Suprapubic skin (tissue), 4 donors: ENCODE data around the gene ABTB1. TPM values are rescaled to one million over a fixed set of nuclear protein-coding genes. Genes with fewer than 3 reads are reported as not detected.

Experiments
- DNase-seq, 2 donors: peaks; one replicate each; pipeline ENCODE4 v3.0.0-alpha.2; 2019; ENCODE audit warnings: low spot score in 2 of 2
- H3K27ac ChIP-seq: fragments of 200-600 bp; sonication (generic); one replicate; pipeline ENCODE4 v1.5.1; 2019
- H3K27me3 ChIP-seq: fragments of 200-600 bp; sonication (generic); one replicate; pipeline ENCODE4 v1.5.1; 2019
- H3K36me3 ChIP-seq: fragments of 200-600 bp; sonication (generic); one replicate; pipeline ENCODE4 v1.5.1; 2019
- H3K4me1 ChIP-seq: fragments of 200-600 bp; sonication (generic); one replicate; pipeline ENCODE4 v1.5.1; 2019
- H3K4me3 ChIP-seq: fragments of 200-600 bp; sonication (generic); one replicate; pipeline ENCODE4 v1.5.1; 2019; ENCODE audit warnings: mild to moderate bottlenecking
- H3K9me3 ChIP-seq: fragments of 200-600 bp; sonication (generic); one replicate; pipeline ENCODE4 v1.5.1; 2019
- EP300 ChIP-seq: sonication (generic); formaldehyde crosslinking; IDR thresholded peaks from one replicate; pipeline ENCODE4 v1.6.1; 2017; ENCODE audit warnings: antibody characterized with exemption
- POLR2A ChIP-seq, 2 donors: fragments of 450-650 bp; IDR thresholded peaks; one replicate each; pipeline ENCODE4 v1.6.1; 2017; ENCODE audit warnings: antibody characterized with exemption in 2 of 2, mild to moderate bottlenecking in 2 of 2, moderate library complexity in 2 of 2
- POLR2AphosphoS5 ChIP-seq, 3 donors: sonication (generic); formaldehyde crosslinking; IDR thresholded peaks; one replicate each; pipeline ENCODE4 v1.6.1; 2017; ENCODE audit warnings: antibody characterized with exemption in 3 of 3
- WGBS: methylation state at CpG from one replicate; pipeline ENCODE4 v1.1.5; 2018; 5-methylcytosine and 5-hydroxymethylcytosine counted together
- total RNA-seq, 4 donors: library from RNA; depleted of rRNA; stranded (reverse); fragments of >200 nt; gene quantifications; one replicate each; pipeline ENCODE4 v1.1.0, GENCODE V29; 2016
- TF ChIP-seq, protein P1 (sequence below), 2 donors: fragments of 200-600 bp in 1 of 2; fragments of 450-650 bp in 1 of 2; sonication (generic) in 1 of 2; IDR thresholded peaks; one replicate each; pipeline ENCODE4 v1.5.1; 2016 to 2019; ENCODE audit warnings: antibody characterized with exemption in 2 of 2, mild to moderate bottlenecking in 1 of 2, moderate library complexity in 1 of 2

ABTB1 gene
- total RNA-seq, 4 donors from 2014 or later, result 19.9 to 66.1 (median 35.8) TPM

DNA sequence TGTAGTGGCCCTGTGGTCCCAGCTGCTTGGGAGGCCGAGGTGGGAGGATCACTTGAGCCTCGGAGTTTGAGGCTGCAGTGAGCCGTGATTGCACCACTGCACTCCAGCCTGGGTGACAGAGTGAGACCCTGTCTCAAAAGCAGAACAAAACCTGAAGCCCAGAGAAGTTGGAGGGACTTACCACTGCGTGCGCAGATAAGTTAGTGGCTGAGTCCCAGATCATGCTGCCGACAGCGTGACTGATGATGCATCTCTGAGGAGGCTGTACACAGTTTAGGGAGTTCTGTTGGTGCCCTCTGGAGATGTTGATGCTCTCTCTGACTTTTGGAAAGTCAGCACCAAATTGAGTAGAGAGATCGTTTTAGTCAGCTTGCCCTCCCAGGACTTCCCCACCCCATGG lies 15.8 kb upstream of the ABTB1 start:
- H3K4me1 ChIP-seq, result peaks cover 2% of the 10 kb centered on the region
- DNase-seq, result no peak
- H3K27ac ChIP-seq, result no peak overlapping the region
- H3K36me3 ChIP-seq, result peaks cover 3% of the 10 kb centered on the region
- TF ChIP-seq EP300 (no peak), POLR2AphosphoS5 (IDR thresholded peaks at IDR 0.05) (no peak), POLR2A (IDR thresholded peaks at IDR 0.05) (no peak)
- TF ChIP-seq, protein P1, sequence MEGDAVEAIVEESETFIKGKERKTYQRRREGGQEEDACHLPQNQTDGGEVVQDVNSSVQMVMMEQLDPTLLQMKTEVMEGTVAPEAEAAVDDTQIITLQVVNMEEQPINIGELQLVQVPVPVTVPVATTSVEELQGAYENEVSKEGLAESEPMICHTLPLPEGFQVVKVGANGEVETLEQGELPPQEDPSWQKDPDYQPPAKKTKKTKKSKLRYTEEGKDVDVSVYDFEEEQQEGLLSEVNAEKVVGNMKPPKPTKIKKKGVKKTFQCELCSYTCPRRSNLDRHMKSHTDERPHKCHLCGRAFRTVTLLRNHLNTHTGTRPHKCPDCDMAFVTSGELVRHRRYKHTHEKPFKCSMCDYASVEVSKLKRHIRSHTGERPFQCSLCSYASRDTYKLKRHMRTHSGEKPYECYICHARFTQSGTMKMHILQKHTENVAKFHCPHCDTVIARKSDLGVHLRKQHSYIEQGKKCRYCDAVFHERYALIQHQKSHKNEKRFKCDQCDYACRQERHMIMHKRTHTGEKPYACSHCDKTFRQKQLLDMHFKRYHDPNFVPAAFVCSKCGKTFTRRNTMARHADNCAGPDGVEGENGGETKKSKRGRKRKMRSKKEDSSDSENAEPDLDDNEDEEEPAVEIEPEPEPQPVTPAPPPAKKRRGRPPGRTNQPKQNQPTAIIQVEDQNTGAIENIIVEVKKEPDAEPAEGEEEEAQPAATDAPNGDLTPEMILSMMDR (IDR thresholded peaks at IDR 0.05), result no peak
- no peaks in the 10 kb centered on the region for H3K9me3 ChIP-seq
- H3K27me3 ChIP-seq, result no peaks in the 10 kb centered on the region
- H3K4me3 ChIP-seq, result no peak overlapping the region
- WGBS, result 95% methylated on average over 8 of the region's 8 CpGs

- no peaks in the 10 kb centered on the region for H3K4me1 ChIP-seq
- DNase-seq, result no peak
- TF ChIP-seq, protein P1 (IDR thresholded peaks at IDR 0.05), result no peak
- TF ChIP-seq POLR2A (IDR thresholded peaks at IDR 0.05), result no peak
- H3K4me3 ChIP-seq, result no peak overlapping the region
- H3K27ac ChIP-seq, result no peak overlapping the region
- H3K9me3 ChIP-seq, result no peaks in the 10 kb centered on the region
- H3K36me3 ChIP-seq, result peaks cover 3% of the 10 kb centered on the region
- no peaks in the 10 kb centered on the region for H3K27me3 ChIP-seq
- 58% methylated on average over 1 of the region's 1 CpG for WGBS
Observed at GRCh38 chr3:127658234-127658633, 14.5 kb upstream of the ABTB1 start.

GRCh38 chr3:127660621-127661251 lies 12.0 kb upstream of the ABTB1 start:
- Histone ChIP-seq H3K36me3 (peaks cover 3% of the 10 kb centered on the region), H3K4me3 (no peak overlapping the region), H3K27ac (no peak overlapping the region), H3K9me3 (no peaks in the 10 kb centered on the region), H3K27me3 (no peaks in the 10 kb centered on the region), H3K4me1 (no peaks in the 10 kb centered on the region)
- no peak for DNase-seq
- TF ChIP-seq POLR2A (IDR thresholded peaks at IDR 0.05) (no peak), POLR2AphosphoS5 (IDR thresholded peaks at IDR 0.05) (no peak), EP300 (no peak)
- TF ChIP-seq, protein P1 (IDR thresholded peaks at IDR 0.05), result no peak
- WGBS, result 91% methylated on average over 4 of the region's 10 CpGs

DNA sequence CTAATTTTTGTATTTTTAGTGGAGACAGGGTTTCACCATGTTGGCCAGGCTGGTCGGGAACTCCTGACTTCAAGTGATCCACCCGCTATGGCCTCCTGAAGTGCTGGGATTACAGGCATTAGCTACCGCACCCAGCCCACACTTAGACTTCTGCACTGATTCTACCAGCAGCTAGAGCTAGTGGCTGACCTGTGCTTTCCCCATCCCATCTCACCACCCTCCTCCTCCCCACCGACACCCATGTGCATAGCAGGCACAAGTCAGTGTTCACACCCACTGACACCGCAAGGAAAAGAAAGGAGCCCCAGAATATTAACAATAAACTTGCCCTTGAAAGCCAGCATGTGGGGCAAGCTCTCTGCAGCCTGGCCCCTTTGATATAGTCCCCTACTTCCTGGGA lies 11.2 kb upstream of the ABTB1 start:
- no peaks in the 10 kb centered on the region for H3K27me3 ChIP-seq
- H3K4me1 ChIP-seq, result no peaks in the 10 kb centered on the region
- no peaks in the 10 kb centered on the region for H3K9me3 ChIP-seq
- H3K4me3 ChIP-seq, result no peak overlapping the region
- H3K36me3 ChIP-seq, result peaks cover 3% of the 10 kb centered on the region
- H3K27ac ChIP-seq, result no peak overlapping the region
- 95% methylated on average over 5 of the region's 5 CpGs for WGBS
- TF ChIP-seq POLR2AphosphoS5 (IDR thresholded peaks at IDR 0.05) (no peak), EP300 (no peak), POLR2A (IDR thresholded peaks at IDR 0.05) (no peak)
- TF ChIP-seq, protein P1 (IDR thresholded peaks at IDR 0.05), result no peak
- no peak for DNase-seq

DNA sequence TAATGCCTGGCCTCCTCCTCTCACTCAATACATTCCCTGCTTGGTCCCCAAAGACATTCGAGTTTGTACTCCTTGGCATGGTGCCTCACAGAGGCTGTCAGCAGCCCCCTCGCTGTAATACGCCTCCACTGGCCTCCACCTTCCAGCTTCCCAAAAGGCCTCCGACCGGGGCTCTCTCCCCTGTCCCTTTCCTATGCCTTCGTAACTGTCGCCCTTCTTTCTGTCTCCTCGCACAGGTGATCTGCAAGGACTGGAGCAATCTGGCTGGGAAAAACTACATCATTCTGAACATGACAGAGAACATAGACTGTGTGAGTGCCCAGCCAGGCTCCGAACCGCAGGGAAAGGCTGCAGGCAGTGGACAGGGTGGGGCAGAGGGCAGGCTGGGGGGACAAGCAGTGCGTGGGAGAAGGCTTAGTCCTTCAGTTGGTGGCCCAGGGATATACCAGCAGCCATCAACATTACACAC lies 10.7 kb upstream of the ABTB1 start:
- 87% methylated on average over 11 of the region's 11 CpGs for WGBS
- Histone ChIP-seq H3K27ac (no peak overlapping the region), H3K4me1 (no peaks in the 10 kb centered on the region), H3K9me3 (no peaks in the 10 kb centered on the region), H3K27me3 (no peaks in the 10 kb centered on the region), H3K36me3 (peaks cover 3% of the 10 kb centered on the region), H3K4me3 (no peak overlapping the region)
- no peak for TF ChIP-seq POLR2AphosphoS5 (IDR thresholded peaks at IDR 0.05)
- TF ChIP-seq POLR2A (IDR thresholded peaks at IDR 0.05), result no peak
- TF ChIP-seq, protein P1 (IDR thresholded peaks at IDR 0.05), result no peak
- TF ChIP-seq EP300, result no peak
- DNase-seq, result no peak
